H9 (cell line): ENCODE measurements around the gene HIPK4. TPM values are rescaled to one million over a fixed set of nuclear protein-coding genes. Genes with fewer than 3 reads are reported as not detected.
"Not testable (repeated sequence)": the region's sequence is repeated elsewhere in the genome, so short reads cannot be mapped to it uniquely, and the experiment has no call there.

ENCODE experiments used
- DNase-seq: peaks from one replicate; pipeline ENCODE4 v3.0.0-alpha.2; 2017
- H2AFZ ChIP-seq: one replicate; pipeline ENCODE4 v1.6.1; 2013; ENCODE audit warnings: mild to moderate bottlenecking, low read length, control low read depth, moderate library complexity
- H2AK5ac ChIP-seq: 2 replicates; pipeline ENCODE4 v1.6.1; 2013; ENCODE audit warnings: low read length, control low read depth, mixed read lengths; ENCODE audit not compliant: insufficient read length
- H2BK120ac ChIP-seq: one replicate; pipeline ENCODE4 v1.6.1; 2013; ENCODE audit warnings: low read depth, mild to moderate bottlenecking, low read length, control low read depth, inconsistent platforms; ENCODE audit not compliant: poor library complexity, severe bottlenecking
- H2BK12ac ChIP-seq: 2 replicates; pipeline ENCODE4 v1.6.1; 2013; ENCODE audit warnings: low read length, control low read depth, mixed read lengths, low read depth; ENCODE audit not compliant: insufficient read length
- H2BK15ac ChIP-seq: 2 replicates; pipeline ENCODE4 v1.6.1; 2013; ENCODE audit warnings: low read depth, low read length, control low read depth
- H2BK20ac ChIP-seq: one replicate; pipeline ENCODE4 v1.6.1; 2013; ENCODE audit warnings: low read depth, mild to moderate bottlenecking, low read length, control low read depth, inconsistent platforms; ENCODE audit not compliant: poor library complexity, severe bottlenecking
- H2BK5ac ChIP-seq: 2 replicates; pipeline ENCODE4 v1.6.1; 2013; ENCODE audit warnings: low read length, control low read depth, mixed read lengths; ENCODE audit not compliant: insufficient read length
- H3K14ac ChIP-seq: 2 replicates; pipeline ENCODE4 v1.6.1; 2013; ENCODE audit warnings: low read length, control low read depth; ENCODE audit not compliant: insufficient read depth
- H3K18ac ChIP-seq: 2 replicates; pipeline ENCODE4 v1.6.1; 2013; ENCODE audit warnings: low read depth, mild to moderate bottlenecking, mixed read lengths, low read length, control low read depth; ENCODE audit not compliant: insufficient read length
- H3K23ac ChIP-seq: 2 replicates; pipeline ENCODE4 v1.6.1; 2013; ENCODE audit warnings: low read length, control low read depth, mixed read lengths, low read depth; ENCODE audit not compliant: insufficient read length
- H3K23me2 ChIP-seq: 2 replicates; pipeline ENCODE4 v1.6.1; 2013; ENCODE audit warnings: low read depth, mild to moderate bottlenecking, mixed read lengths, low read length, control low read depth; ENCODE audit not compliant: insufficient read length, poor library complexity, severe bottlenecking
- H3K27ac ChIP-seq: 2 replicates; pipeline ENCODE4 v1.5.1; 2013; ENCODE audit warnings: low read length, control low read depth, mixed read lengths, low read depth; ENCODE audit not compliant: insufficient read length
- H3K27me3 ChIP-seq: 2 replicates; pipeline ENCODE4 v1.6.1; 2013; ENCODE audit warnings: low read length, control low read depth, inconsistent platforms; ENCODE audit not compliant: insufficient read depth
- H3K4ac ChIP-seq: 2 replicates; pipeline ENCODE4 v1.6.1; 2013; ENCODE audit warnings: low read depth, mild to moderate bottlenecking, control low read depth, inconsistent platforms, low read length, moderate library complexity
- H3K4me1 ChIP-seq: 2 replicates; pipeline ENCODE4 v1.6.1; 2013; ENCODE audit warnings: low read length, control low read depth, inconsistent platforms; ENCODE audit not compliant: insufficient read depth
- H3K4me2 ChIP-seq: 2 replicates; pipeline ENCODE4 v1.6.1; 2013; ENCODE audit warnings: low read length, control low read depth, mixed read lengths; ENCODE audit not compliant: insufficient read length, insufficient read depth
- H3K56ac ChIP-seq: 2 replicates; pipeline ENCODE4 v1.6.1; 2013; ENCODE audit warnings: low read depth, mild to moderate bottlenecking, mixed read lengths, low read length, control low read depth; ENCODE audit not compliant: insufficient read length
- H3K79me1 ChIP-seq: 2 replicates; pipeline ENCODE4 v1.6.1; 2013; ENCODE audit warnings: low read depth, mild to moderate bottlenecking, moderate library complexity, low read length, control low read depth, inconsistent platforms; ENCODE audit not compliant: insufficient read depth, poor library complexity, severe bottlenecking
- H3K79me2 ChIP-seq: 2 replicates; pipeline ENCODE4 v1.6.1; 2013; ENCODE audit warnings: low read length, control low read depth, inconsistent platforms; ENCODE audit not compliant: insufficient read depth
- H3K9ac ChIP-seq: 2 replicates; pipeline ENCODE4 v1.6.1; 2013; ENCODE audit warnings: low read length, control low read depth, mixed read lengths; ENCODE audit not compliant: insufficient read length; ENCODE audit errors: extremely low read depth
- H3K9me3 ChIP-seq: one replicate; pipeline ENCODE4 v1.6.1; 2013; ENCODE audit warnings: low read depth, low read length, inconsistent platforms; ENCODE audit not compliant: control insufficient read depth
- H3T11ph ChIP-seq: one replicate; pipeline ENCODE4 v1.6.1; 2013; ENCODE audit warnings: mild to moderate bottlenecking, low read length, control low read depth, inconsistent platforms
- H4K20me1 ChIP-seq: one replicate; pipeline ENCODE4 v1.6.1; 2013; ENCODE audit not compliant: control insufficient read depth, insufficient read length, insufficient read depth
- H4K5ac ChIP-seq: 2 replicates; pipeline ENCODE4 v1.6.1; 2013; ENCODE audit warnings: low read depth, mild to moderate bottlenecking, mixed read lengths, low read length, control low read depth; ENCODE audit not compliant: insufficient read length
- H4K8ac ChIP-seq: replicated peaks from 2 replicates; pipeline ENCODE4 v1.6.1; 2013; ENCODE audit warnings: low read length, control low read depth, mixed read lengths, low read depth; ENCODE audit not compliant: insufficient read length
- H4K91ac ChIP-seq: 2 replicates; pipeline ENCODE4 v1.6.1; 2013; ENCODE audit warnings: low read depth, mild to moderate bottlenecking, moderate library complexity, mixed read lengths, low read length, control low read depth; ENCODE audit not compliant: insufficient read length
- H3K27ac Mint-ChIP-seq, 3 experiments: 2 replicates in 2 of 3; 3 replicates in 1 of 3; pipeline ENCODE4 v1.8.0; 2020 to 2021; ENCODE audit warnings: mixed read lengths in 3 of 3, mild to moderate bottlenecking in 1 of 3, moderate library complexity in 1 of 3
- H3K27me3 Mint-ChIP-seq: 2 replicates; pipeline ENCODE4 v1.8.0; 2021; ENCODE audit warnings: low read depth, mild to moderate bottlenecking, moderate library complexity, mixed read lengths
- H3K36me3 Mint-ChIP-seq, 3 experiments: 2 replicates in 2 of 3; 3 replicates in 1 of 3; pipeline ENCODE4 v1.8.0; 2020 to 2021; ENCODE audit warnings: low read depth in 3 of 3, mixed read lengths in 3 of 3; ENCODE audit not compliant: insufficient read depth in 1 of 3
- H3K4me1 Mint-ChIP-seq, 2 experiments: 2 replicates each; pipeline ENCODE4 v1.8.0; 2020; ENCODE audit warnings: mixed read lengths in 2 of 2
- H3K4me3 Mint-ChIP-seq, 2 experiments: 2 replicates in 1 of 2; 3 replicates in 1 of 2; pipeline ENCODE4 v1.8.0; 2020 to 2021; ENCODE audit warnings: mild to moderate bottlenecking in 2 of 2, mixed read lengths in 2 of 2, moderate library complexity in 1 of 2
- H3K9me3 Mint-ChIP-seq, 2 experiments: 2 replicates in 1 of 2; 3 replicates in 1 of 2; pipeline ENCODE4 v1.8.0; 2020; ENCODE audit warnings: mild to moderate bottlenecking in 2 of 2, mixed read lengths in 2 of 2, moderate library complexity in 1 of 2
- WGBS: extraction: QIAGEN DNeasy Blood & Tissue Kit; methylation state at CpG from one replicate; pipeline ENCODE4 v1.1.7; 2013; ENCODE audit warnings: missing lambda C conversion rate, low lambda C conversion rate, mixed read lengths; ENCODE audit not compliant: insufficient read length; ENCODE audit errors: extremely low coverage; 5-methylcytosine and 5-hydroxymethylcytosine counted together
- total RNA-seq: library from RNA; stranded (reverse); gene quantifications from 2 replicates; pipeline ENCODE4 v1.2.1, GENCODE V29; 2021
- TF ChIP-seq, protein P1 (sequence below): fragments of 200-600 bp; sonication (generic); conservative IDR thresholded peaks from 3 replicates; pipeline ENCODE4 v1.8.0; 2021; ENCODE audit warnings: antibody characterized with exemption, mild to moderate bottlenecking

HIPK4 gene
- total RNA-seq, 1 experiment from 2014 or later = 0.15 TPM

DNA sequence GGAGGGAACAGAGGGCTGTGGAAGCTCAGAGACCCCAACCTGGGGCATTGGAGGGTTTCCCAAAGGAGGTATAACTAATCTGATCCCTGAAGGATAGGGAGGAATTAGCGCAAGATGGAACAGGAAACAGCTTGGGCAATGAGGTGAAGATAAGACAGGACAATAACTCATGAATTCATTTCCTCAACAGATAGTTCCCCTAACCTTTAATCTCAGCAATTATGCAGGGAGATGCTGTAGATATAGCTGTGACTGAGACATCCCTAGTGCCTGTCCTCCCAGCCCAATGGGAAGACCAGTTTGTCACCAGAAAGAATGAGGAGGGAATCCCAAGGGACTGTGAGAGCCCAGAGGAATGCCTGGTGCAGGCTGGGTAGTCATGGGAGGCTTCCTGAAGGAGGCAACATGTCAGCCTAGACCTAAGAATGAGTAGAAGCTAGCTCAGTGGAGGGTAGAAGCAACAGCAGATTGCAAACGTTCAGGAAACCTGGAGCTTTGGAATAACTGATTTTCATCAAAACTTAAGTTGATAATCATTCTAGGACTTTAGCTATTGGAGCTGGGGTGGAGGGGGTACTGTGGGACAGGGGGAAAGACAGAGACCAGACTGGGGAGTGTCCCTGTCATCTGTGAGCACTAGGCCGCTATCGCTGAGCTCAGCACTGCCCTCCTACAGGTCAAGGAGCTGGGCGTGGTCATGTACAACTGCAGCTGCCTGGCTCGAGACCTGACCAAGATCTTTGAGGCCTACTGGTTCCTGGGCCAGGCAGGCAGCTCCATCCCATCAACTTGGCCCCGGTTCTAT is 18.8 kb downstream of the HIPK4 start:
- Histone ChIP-seq H4K91ac (no peak overlapping the region), H2BK20ac (no peak overlapping the region), H3K56ac (no peak overlapping the region), H3K18ac (no peak overlapping the region), H2AK5ac (no peak overlapping the region), H3K4ac (no peak overlapping the region), H3K9me3 (no peaks in the 10 kb centered on the region), H3K79me1 (no peaks in the 10 kb centered on the region), H3K27me3 (no peaks in the 10 kb centered on the region), H4K20me1 (no peaks in the 10 kb centered on the region), H2AFZ (no peak overlapping the region), H2BK12ac (no peak overlapping the region), H3K79me2 (no peaks in the 10 kb centered on the region), H3K9ac (no peak overlapping the region), H3T11ph (no peak overlapping the region), H2BK15ac (no peak overlapping the region), H3K4me2 (no peak overlapping the region), H3K4me1 (no peaks in the 10 kb centered on the region), H3K27ac (no peak overlapping the region), H4K8ac (no peak overlapping the region), H2BK5ac (no peak overlapping the region), H4K5ac (no peak overlapping the region), H2BK120ac (no peak overlapping the region), H3K14ac (no peak overlapping the region; the same call in 1 of the 2 replicates), H3K23ac (no peak overlapping the region), H3K23me2 (peaks cover under 1% of the 10 kb centered on the region)
- H3K4me3 Mint-ChIP-seq = no peak overlapping the region
- H3K27ac Mint-ChIP-seq = peak overlapping the region in 1 of 3 experiments; percentile 68; a peak in 3 of 7 replicates
- WGBS = no CpG with 5 or more reads among the region's 7 CpGs
- H3K4me1 Mint-ChIP-seq = peaks cover 9 to 14% of the 10 kb centered on the region in 2 experiments
- H3K9me3 Mint-ChIP-seq = no peaks in the 10 kb centered on the region
- TF ChIP-seq, protein P1, sequence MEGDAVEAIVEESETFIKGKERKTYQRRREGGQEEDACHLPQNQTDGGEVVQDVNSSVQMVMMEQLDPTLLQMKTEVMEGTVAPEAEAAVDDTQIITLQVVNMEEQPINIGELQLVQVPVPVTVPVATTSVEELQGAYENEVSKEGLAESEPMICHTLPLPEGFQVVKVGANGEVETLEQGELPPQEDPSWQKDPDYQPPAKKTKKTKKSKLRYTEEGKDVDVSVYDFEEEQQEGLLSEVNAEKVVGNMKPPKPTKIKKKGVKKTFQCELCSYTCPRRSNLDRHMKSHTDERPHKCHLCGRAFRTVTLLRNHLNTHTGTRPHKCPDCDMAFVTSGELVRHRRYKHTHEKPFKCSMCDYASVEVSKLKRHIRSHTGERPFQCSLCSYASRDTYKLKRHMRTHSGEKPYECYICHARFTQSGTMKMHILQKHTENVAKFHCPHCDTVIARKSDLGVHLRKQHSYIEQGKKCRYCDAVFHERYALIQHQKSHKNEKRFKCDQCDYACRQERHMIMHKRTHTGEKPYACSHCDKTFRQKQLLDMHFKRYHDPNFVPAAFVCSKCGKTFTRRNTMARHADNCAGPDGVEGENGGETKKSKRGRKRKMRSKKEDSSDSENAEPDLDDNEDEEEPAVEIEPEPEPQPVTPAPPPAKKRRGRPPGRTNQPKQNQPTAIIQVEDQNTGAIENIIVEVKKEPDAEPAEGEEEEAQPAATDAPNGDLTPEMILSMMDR = no peak
- H3K27me3 Mint-ChIP-seq = no peaks in the 10 kb centered on the region
- peaks cover 27 to 74% (median 72%) of the 10 kb centered on the region in 3 experiments for H3K36me3 Mint-ChIP-seq
- DNase-seq = no peak

DNA sequence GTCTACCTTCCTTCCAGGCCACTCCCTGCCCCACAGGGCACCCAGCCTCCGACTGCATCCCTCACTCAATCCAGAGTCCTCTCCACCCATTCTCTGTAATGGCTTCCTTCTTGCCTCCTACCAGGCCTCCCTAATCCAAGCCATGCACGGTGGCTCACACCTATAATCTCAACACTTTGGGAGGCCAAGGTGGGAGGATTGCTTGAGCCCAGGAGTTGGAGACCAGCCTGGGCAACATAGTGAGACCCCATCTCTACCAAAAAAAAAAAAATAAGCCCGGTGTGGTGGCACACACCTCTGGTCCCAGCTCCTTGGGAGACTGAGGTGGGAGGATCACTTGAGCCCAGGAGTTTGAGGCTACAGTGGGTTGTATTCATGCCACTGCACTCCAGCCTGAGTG is 19.7 kb downstream of the HIPK4 start:
- not testable (repeated sequence) for H3K4me3 Mint-ChIP-seq, H3K27ac Mint-ChIP-seq
- peaks cover 27 to 69% (median 65%) of the 10 kb centered on the region in 3 experiments for H3K36me3 Mint-ChIP-seq

More for the DNA sequence above, 19.7 kb downstream of the HIPK4 start:
- H3K14ac ChIP-seq, H4K91ac ChIP-seq, H3K56ac ChIP-seq, H3K27ac ChIP-seq, H3K23me2 ChIP-seq, H3K79me2 ChIP-seq, H3K4me1 ChIP-seq, H4K5ac ChIP-seq, H3K23ac ChIP-seq, H3K4me2 ChIP-seq, H2AK5ac ChIP-seq, H3K9me3 Mint-ChIP-seq, H3K79me1 ChIP-seq, H2BK12ac ChIP-seq, DNase-seq, H2BK15ac ChIP-seq, H2AFZ ChIP-seq, H3K27me3 Mint-ChIP-seq, H3K9me3 ChIP-seq, H4K8ac ChIP-seq, H3K18ac ChIP-seq, H3K9ac ChIP-seq, H3K27me3 ChIP-seq, H2BK20ac ChIP-seq, H4K20me1 ChIP-seq, H2BK120ac ChIP-seq, H3T11ph ChIP-seq, H3K4ac ChIP-seq, H2BK5ac ChIP-seq: not testable (repeated sequence)
- peaks cover 14 to 20% of the 10 kb centered on the region in 2 experiments for H3K4me1 Mint-ChIP-seq
- no CpG with 5 or more reads among the region's 3 CpGs for WGBS
